ENCODE results near the gene RNU6-9.
"Not testable (repeated sequence)": the region's sequence is repeated elsewhere in the genome, so short reads cannot be mapped to it uniquely, and the experiment has no call there.

RNU6-9 gene

DNA sequence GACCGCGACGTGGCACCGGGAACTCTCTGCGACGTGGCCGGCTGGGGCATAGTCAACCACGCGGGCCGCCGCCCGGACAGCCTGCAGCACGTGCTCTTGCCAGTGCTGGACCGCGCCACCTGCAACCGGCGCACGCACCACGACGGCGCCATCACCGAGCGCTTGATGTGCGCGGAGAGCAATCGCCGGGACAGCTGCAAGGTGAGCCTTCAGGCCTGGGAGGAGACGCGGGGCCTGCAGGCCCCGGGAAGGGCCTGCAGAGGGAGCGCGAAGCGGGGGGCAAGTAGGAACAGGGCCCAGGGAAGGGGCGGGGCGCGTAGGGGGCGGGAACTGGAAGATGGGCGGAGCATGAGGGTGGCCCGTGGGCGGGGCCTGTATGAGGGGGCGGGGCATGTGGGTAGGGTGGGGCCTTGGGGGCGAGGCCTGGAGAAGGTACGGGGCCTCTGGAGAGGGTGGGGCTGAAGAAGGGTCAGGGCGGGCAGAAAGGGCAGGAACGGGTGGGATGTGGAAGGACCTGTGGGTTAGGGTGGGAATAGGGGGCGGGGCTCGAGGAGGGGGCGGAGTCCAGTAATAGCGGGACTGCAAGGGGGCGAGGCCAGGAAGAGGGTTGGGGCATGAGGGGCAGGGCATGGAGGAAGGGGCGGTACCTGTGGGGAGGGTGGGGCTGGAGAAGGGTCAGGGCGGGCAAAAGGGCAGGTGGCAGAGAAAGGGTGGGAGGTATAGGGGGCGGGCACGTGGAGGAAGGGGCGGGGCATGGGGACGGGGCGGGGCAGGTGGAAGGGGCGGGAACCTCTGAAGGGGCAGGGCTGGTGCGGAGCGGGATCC, 31.3 kb upstream of the RNU6-9 start:
- no peak for DNase-seq

DNA sequence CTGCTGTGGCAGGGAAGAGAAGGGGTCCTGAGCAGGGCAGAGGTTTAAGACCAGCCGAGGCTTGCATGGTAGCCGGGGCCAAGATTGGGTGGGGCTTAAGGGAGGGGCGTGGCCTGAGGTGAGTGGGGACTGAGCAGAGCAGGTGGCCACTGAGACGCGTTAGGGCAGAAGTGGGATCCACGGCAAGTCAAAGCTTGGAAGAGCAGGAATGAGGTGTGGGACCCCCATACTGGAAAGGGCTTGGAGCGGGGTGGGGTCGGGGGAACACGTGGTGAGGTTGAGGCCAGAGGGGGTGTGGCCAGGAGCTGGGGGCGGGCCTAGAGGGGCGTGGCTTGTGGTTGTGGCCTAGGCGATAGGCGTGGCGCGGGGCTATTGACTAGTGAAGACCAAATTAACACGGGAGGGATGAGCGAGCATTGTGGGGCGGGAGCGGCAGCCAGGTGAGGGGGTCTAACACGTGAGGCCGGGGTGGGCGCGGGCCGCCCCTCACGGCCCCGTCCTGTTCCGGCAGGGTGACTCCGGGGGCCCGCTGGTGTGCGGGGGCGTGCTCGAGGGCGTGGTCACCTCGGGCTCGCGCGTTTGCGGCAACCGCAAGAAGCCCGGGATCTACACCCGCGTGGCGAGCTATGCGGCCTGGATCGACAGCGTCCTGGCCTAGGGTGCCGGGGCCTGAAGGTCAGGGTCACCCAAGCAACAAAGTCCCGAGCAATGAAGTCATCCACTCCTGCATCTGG, 30.5 kb upstream of the RNU6-9 start:
- no peak for DNase-seq

DNA sequence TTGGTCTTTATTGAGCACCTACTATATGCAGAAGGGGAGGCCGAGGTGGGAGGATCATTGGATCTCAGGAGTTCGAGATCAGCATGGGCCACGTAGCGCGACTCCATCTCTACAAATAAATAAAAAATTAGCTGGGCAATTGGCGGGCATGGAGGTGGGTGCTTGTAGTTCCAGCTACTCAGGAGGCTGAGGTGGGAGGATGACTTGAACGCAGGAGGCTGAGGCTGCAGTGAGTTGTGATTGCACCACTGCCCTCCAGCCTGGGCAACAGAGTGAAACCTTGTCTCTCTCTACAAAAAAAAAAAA, 30.0 kb upstream of the RNU6-9 start:
- no peak for DNase-seq

DNA sequence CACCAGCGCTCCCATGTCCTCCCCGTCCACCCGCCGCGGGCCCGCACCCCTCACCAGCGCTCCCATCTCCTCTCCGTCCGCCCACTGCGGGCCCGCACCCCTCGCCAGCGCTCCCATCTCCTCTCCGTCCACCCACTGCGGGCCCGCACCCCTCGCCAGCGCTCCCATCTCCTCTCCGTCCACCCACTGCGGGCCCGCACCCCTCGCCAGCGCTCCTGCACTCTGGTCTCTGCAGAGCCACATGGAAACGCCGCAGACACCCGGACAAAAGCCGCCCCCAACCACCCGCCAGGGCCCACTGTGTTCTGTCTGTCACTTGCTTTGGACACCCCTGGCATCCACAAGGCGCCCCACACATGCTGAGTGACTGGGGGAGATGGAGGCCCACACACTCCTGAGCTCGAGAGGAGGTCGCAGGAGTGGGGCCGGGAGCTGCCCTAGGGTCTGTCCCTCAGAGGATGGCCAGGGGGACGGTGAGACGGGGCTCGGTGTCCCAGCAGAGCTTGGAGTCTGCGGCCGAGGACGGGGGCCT, 26.4 kb upstream of the RNU6-9 start:
- DNase-seq: no peak

DNA sequence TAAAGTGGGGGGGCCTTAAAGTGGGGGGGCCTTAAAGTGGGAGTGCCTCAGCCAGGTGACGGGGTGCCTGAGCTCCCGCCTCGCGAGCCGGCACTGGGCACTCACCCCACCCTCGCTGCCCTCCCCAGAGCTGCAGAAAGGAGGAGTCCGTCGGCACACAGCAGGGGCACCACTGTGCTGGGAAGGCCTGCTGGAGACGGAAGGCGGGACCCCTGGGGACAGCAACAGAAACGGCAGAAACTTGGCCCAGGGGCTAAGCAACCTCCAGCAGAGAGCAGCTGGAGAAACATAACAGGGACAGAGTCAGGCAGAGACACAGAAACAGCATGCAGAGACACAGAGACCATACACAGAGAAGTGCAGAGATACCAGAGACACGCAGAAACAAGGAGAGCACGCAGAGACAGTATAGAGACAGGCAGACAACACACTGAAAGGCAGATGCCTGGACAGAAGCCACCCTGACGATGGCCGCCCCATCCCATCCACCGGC, 25.9 kb upstream of the RNU6-9 start:
- no peak for DNase-seq

DNA sequence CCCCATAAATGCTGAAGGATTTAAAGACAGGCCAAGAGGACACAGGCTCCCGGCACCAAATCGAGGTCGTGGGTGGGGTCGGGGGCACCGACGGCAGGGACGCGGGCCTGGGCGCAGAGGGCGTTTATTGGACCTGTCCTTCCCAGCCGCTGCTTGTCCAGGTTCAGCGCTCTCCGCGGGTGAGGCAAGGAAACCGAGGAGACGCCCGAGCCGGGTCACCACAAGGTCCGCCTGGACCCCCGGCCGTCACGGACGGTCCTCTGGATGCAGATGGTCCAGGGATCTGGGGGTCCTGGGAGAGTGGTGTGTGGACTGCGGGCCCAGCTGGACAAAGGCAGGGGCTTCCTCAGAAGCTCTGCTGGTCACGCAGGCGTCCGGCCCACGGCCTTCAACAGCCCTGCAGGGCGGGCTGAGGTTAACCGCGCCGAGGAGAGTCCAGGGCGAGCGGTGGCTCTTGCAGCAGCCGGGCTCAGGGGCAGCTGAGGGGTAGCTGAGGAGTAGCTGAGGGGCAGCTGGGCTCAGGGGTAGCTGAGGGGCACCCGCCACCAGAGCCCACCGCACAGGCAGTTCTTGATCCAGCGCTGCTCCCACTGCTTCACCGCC, 25.3 kb upstream of the RNU6-9 start:
- no peak for DNase-seq

DNA sequence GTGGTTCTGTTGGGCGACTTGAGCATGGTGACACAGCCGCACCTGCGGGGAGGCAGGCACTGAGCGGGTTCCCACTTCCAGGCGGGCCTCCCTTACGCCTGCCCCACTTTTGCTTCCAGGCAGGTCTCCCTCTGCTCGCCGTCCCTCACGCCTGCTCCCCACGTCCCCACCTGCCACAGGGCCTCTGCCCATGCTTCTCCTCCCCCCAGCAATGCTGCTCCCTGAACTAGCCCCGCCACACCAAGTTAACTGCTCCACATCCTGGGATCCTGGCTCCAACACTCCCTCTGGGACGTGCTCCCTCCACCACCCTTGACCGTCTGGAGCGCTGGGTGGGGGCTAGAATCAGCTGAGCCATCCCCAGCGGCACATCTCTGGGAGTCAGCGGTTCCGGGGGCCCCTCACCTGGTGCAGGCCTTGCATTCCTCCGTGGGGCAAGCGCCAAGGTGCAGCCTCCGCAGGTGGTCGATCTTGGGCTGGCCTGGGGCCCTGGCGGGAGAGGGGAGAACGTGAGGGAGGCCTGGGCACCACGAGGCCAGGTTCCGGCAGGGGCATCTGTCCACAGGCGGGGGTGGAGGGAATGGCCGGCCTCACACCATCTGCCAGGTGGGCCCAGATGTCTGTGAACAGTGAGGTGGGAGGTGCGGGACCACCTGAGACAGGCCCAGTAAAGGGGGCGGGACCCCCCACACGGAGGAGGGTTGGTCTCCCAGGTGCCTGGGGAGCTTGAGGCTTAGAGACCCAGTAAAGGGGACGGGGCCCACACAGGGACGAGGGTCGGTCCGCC, 24.6 kb upstream of the RNU6-9 start:
- no peak for DNase-seq

DNA sequence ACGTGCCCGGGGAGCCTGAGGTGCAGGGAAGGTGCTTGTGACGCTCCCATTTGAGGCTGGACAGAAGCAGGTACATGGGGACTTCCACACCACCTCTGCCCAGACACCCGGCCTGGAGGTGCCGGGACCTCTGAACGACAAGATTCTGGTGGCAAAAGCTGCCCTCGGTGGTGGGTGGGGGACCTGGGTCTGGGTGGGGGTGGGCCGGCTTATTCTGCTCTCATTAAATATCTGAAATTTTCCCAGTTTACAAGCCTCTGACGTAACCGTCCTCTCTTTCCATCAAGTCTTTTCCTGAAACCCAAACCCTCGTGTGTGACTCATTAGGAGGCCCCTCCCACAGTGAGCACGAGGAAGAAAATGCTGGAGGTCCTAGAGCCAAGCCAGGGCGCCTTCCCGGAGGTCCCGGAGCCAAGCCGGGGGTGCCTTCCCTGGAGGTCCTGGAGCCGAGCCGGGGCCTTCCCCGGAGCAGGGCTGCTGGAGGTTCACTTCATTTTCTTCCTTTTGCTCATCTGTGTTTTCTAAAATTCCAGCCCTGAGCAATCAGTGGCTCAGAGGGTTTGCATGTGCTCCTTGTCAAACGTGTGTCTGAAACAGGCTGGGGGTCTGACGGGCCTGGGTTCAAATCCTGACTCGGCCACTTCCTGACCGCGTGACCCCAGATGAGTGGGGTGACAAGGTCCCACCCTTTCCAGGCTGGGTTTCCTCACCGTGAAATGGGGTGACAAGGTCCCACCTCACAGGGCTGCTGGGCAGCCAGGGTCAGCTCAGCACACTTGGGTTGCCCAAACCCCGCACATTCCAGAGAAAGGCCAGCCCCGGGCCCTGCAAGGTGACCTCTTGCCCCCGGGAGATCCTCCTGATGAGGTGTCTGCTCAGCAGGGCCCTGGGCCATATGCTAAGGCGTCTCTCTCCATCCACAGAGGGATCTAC, 23.8 kb upstream of the RNU6-9 start:
- DNase-seq: no peak

DNA sequence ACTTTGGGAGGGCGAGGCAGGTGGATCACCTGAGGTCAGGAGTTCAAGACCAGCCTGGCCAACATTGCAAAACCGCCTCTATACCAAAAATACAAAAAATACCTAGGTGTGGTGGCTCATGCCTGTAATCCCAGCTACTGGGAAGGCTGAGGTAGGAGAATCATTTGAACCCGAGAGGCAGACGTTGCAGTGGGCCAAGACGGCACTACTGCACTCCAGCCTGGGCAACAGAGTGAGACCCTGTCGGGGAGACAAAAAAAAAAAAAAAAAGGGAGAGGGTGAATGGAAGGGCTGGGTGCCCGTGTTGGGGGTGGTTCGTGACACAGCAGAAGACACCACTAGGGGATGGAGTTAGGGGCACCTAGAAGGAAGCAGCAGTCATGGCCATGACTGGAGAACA, 23.0 kb upstream of the RNU6-9 start:
- no peak for DNase-seq

DNA sequence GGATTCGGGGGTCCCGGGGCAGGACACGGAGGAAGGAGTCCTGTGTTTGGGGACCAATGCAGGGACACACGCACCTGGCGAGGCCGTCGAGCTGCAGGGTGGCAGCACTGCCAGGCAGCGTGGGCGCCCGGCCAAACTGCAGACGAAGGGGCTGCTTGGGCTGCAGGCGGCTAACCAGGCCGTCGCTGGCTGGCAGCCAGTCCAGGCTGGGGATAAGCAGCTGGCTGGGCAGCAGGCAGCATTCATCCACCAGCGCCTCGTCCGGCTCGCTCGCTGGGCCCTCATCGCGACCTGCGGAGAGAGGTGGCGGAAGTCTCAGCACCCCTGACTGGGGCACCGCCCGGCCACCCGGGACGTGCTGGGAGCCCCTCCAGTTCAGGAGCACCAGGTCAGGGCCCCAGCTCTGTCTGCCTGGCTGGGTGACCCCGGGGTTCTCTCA, 22.3 kb upstream of the RNU6-9 start:
- DNase-seq: no peak

DNA sequence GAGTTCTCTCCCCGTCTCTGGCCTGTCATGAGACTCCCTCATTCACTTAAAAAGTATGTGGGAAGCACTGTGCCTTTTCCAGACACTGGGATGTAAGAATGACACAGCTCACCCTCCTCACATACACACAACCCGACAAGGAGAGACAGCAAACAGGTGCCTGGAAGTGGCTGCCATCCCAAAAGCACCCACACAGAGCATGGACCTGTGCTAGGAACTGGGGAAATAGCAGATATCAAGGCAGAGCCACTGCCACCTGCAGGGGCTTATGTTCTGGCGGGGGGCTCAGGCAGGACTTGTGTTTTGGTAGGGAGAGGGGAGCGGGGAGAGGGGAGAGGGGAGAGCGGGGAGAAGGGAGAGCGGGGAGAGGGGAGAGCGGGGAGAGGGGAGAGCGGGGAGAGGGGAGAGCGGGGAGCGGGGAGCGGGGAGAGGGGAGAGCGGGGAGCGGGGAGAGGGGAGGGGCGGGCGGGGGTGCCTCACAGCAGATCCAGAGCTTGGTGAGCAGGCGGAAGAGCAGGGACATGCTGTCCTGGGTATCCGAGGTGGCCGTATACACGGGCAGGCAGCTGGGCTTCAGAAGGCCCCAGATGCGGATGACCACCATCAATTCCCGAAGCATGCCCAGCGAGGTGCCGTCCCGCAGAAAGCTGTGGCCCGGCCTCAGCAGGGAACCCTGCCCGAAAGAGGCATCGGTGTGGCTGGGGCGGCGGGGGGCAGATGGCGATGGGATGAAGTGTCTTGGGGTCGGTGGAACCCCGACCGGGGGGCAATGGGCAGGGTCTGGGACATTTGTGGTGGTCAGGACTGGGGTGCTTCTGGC, 21.6 kb upstream of the RNU6-9 start:
- DNase-seq: no peak

DNA sequence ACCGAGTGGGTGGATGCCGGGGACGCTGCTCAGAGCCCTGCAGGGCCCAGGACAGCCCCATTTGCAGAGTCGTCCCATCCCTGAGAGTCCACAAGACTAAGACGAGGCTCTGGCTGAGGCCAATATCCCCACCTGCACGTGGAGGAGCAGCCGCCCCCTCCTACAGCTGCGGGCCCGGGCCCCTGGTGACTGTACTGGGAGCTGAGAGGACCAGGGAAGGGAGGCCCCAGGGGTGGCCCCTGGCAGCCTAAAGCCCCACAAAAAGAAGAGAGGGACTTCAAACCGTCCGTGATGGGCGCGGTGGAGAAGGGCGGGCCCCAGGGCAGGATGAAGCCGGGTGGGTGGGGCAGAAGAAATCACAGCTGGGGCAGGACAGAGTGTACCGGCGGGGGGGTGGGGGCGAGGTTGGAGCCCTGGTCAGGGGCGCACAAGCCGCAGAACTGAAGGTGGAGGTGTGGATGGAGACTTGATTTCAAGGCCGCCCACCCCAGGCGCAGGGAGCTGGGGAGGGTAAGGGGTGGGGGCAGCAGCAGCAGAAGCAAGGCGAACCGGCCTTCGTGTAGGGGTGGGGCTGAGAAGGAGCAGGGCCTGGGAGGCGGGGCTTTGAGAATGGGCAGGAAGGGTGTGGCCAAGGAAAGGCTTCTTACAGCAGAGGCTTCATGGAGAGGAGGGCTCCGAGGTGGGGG, 20.9 kb upstream of the RNU6-9 start:
- DNase-seq: no peak

DNA sequence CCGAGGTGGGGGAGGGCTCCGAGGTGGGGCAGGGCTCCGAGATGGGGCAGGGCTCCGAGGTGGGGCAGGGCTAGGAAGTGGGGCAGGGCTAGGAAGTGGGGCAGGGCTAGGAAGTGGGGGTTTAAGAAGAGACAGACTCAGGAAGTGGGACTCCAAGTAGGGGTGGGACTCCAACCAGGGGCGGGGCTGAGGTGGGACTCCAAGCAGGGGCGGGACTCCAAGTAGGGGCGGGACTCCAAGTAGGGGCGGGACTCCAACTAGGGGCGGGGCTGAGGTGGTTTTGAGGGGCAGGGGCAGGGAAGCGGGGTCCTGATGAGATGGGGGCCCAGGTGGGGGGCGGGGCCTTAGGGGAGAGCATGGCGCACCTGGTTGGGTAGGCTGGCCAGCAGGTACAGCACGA, 20.2 kb upstream of the RNU6-9 start:
- DNase-seq: no peak

DNA sequence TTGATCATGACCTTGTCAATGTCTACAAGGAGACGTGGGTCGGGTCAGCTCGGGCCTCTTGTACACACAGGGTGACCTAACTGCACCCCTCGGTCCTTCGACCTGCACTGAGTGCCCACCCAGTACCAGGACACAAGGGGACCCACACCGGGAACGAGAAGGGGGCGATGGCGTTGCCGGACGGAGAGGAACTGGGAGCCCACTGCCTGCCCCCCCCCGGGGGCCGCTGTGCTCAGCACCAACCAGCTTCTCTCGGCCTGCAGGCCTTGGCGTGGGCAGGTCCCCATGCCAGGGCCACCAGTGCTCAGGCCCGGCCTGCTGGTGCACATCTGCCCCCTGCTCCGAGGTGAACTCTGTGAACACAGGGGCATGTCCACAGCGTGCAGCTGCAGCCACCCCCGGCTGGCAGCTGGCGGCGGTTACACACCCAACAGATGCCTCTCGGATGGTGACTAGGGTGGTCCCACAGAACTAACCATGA, 19.7 kb upstream of the RNU6-9 start:
- no peak for DNase-seq

DNA sequence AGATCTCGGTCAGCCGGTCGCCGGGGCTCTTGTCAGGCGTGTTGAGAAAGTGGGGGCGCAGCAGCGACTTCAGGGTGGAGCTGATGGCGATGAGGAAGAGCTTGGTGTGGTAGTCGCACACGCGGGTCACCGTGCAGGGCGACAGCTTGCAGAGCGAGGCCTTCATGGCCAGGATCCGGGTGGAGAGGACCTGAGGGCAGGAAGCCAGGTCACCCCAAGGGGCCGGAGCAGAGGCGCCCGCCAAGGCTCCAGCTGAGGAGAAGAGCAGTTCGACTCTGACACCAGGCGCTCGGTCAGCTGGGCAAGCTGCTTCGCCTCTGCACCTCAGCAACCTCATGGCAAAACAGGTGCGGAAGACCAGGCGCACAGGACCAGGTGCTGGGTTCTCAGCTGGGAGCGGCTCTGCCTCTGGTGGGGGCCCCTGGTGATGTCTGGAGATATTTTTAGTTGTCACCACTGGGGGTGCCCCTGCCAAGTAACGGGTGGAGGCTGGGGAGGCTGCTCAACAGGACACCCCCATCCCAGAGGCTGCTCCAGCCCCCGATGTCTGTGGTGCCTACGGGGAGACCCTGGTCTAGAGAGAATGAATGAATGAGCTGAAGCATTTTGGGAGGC, 17.9 kb upstream of the RNU6-9 start:
- DNase-seq: no peak

DNA sequence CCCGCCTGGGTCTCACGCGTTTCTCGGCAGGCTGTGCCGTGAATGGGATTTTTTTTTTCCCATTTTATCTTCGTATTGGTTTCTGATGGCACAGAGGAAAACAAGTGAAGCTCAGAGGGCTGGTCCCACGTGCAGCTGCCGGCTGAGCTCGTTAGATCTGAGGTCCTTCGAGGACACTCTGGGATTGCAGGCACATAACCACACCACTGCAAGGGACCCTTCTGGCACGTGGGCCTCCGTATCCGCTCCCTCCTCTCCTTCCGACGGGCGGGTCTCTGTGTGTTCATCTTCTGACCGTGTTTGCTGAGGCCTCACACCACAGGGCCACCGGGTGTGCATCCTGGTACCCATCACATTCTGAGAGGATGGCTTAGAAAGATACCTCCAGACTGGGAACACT, 17.2 kb upstream of the RNU6-9 start:
- no peak for DNase-seq

DNA sequence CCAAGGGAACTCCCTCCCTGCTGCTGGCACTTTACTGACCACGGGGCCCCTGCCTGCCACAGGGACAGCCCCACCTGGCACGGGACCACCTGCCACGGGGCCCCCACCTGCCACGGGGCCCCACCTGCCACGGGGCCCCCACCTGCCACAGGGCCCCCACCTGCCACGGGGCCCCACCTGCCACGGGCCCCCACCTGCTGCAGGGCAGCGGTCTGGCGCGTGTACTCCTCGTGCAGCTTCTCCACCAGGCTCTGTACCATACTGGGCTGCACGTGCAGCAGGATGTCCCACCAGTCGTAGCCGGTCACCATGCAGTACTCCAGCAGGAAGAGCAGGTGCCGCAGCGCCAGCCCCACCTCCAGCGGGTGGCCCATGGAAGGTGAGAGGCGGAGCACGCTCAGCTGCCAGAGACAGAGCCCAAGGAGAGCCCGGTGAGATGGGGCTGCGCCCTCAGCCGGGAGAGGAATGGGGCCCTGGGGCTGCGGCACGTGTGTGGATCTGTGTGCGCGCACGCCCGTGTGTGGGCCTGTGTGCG, 16.4 kb upstream of the RNU6-9 start:
- no peak for DNase-seq

DNA sequence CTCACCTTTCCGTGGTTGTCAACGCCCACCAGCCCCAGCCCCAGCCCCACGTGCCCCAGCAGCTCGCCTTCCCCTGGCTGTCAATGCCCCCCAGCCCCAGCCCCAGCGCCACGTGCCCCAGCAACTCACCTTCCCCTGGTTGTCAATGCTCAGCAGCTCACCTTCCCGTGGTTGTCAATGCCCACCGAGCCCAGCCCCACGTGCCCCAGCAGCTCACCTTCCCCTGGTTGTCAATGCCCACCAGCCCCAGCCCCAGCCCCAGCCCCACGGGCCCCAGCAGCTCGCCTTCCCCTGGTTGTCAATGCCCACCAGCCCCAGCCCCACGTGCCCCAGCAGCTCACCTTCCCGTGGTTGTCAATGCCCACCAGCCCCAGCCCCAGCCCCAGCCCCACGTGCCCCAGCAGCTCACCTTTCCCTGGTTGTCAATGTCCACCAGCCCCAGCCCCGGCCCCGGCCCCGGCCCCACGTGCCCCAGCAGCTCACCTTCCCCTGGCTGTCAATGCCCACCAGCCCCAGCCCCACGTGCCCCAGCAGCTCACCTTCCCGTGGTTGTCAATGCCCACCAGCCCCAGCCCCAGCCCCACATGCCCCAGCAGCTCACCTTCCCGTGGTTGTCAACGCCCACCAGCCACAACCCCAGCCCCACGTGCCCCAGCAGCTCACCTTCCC, 15.2 kb upstream of the RNU6-9 start:
- DNase-seq: not testable (repeated sequence)

All from cortex of kidney (tissue), 1 donor.